ENCODE results near the gene DGKQ. TPM values are rescaled to one million over a fixed set of nuclear protein-coding genes. Genes with fewer than 3 reads are reported as not detected.

The DGKQ gene
- total and polyA plus RNA-seq, 2 of the 8 experiments (the other 6 are each of a cell fraction or from before 2014, with no cell fraction given), result 7.3 to 9.7 TPM

DNA sequence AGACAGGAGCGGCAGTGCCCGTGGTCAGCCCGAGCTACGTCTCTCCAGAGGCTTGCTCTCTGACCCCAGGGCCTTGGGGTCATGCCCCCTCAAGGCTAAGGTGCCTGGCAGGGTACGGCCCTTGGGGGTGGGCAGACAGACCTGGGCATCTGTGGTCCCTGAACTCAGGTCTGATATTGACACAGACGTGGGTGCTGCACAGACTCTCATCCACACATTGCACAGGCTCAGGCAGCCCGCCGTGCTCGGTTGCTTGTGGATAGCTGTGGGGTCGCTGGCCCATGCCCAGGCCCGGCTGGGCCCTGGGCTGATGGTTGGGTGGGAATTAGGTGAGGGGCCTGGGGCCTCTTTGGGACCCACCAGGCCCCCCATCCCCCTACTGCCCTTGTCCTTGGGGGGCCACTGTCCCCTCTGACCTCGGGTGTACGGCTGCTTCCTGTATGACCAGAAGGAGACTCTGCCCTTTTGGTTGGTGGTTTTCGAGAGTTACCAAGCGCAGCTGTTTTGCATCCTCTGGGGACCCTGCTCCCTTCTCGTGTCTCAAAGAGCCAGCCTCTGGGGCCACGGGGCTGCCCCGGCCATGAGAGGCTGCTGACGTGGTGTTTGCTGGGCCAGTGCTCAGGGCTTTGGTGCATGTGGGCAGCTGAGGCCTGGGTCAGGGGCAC lies 48.1 kb upstream of the DGKQ start (continued):
- TF ChIP-seq SAP30 (IDR thresholded peaks at IDR 0.05; ENCODE audit: insufficient read depth, insufficient replicate concordance, low read length), result no peak
- TF ChIP-seq TEAD4 (IDR thresholded peaks at IDR 0.05; ENCODE audit: low read depth, low read length), result no peak
- no peak for TF ChIP-seq TAF1 (IDR thresholded peaks at IDR 0.05; ENCODE audit: low read depth, low read length)
- TF ChIP-seq RFX5 (IDR thresholded peaks at IDR 0.05; ENCODE audit: borderline replicate concordance, low read depth, low read length), result no peak
- no peak for TF ChIP-seq BRCA1 (IDR thresholded peaks at IDR 0.05; ENCODE audit: low read depth, low read length)
- no peak for TF ChIP-seq MAFK (IDR thresholded peaks at IDR 0.05; ENCODE audit: low read depth, low read length)
- TF ChIP-seq YY1 (IDR thresholded peaks at IDR 0.05; ENCODE audit: low read depth, low read length), result no peak
- TF ChIP-seq KDM1A (IDR thresholded peaks at IDR 0.05; ENCODE audit: borderline replicate concordance, low read length), result no peak
- no peak for TF ChIP-seq CHD2 (IDR thresholded peaks at IDR 0.05; ENCODE audit: low read length)
- TF ChIP-seq SIN3A (conservative IDR thresholded peaks at IDR 0.05 in 1 of 2, IDR thresholded peaks at IDR 0.05 in 1 of 2; ENCODE audit: low read depth in 1 of 2, low read length in 2 of 2), result no peak

Data from H1 (cell line).